ENCODE measurements around the gene METRN. TPM values are rescaled to one million over a fixed set of nuclear protein-coding genes. Genes with fewer than 3 reads are reported as not detected.

The METRN gene
- total RNA-seq, 1 donor from 2014 or later, result 116 TPM

- no peak overlapping the region for H3K4me3 ChIP-seq (ENCODE audit: low read depth, low read length)
- no peaks in the 10 kb centered on the region for H3K36me3 ChIP-seq (ENCODE audit: control insufficient read depth, insufficient read depth, low read length)
- TF ChIP-seq CTCF (IDR thresholded peaks at IDR 0.05; ENCODE audit: insufficient read depth, low read length, poor library complexity, severe bottlenecking), result no peak
- H3K27me3 ChIP-seq (ENCODE audit: control insufficient read depth, insufficient read depth, low read length), result peaks cover 92% of the 10 kb centered on the region
- no peak for DNase-seq (ENCODE audit: low read depth)
Observed at GRCh38 chr16:703406-703805, 11.5 kb upstream of the METRN start.

GRCh38 chr16:704047-704446, 10.9 kb upstream of the METRN start:
- no peak overlapping the region for H3K4me3 ChIP-seq (ENCODE audit: low read depth, low read length)
- TF ChIP-seq CTCF (IDR thresholded peaks at IDR 0.05; ENCODE audit: insufficient read depth, low read length, poor library complexity, severe bottlenecking), result no peak
- DNase-seq (ENCODE audit: low read depth), result no peak
- H3K27me3 ChIP-seq (ENCODE audit: control insufficient read depth, insufficient read depth, low read length), result peaks cover 95% of the 10 kb centered on the region
- H3K36me3 ChIP-seq (ENCODE audit: control insufficient read depth, insufficient read depth, low read length), result no peaks in the 10 kb centered on the region

- no peak for TF ChIP-seq CTCF (IDR thresholded peaks at IDR 0.05; ENCODE audit: insufficient read depth, low read length, poor library complexity, severe bottlenecking)
- H3K27me3 ChIP-seq (ENCODE audit: control insufficient read depth, insufficient read depth, low read length), result peaks cover 95% of the 10 kb centered on the region
Observed at GRCh38 chr16:704552-705380, 10.2 kb upstream of the METRN start.

GRCh38 chr16:705431-706188, 9.3 kb upstream of the METRN start, which contains the start of gene FBXL16:
TSS of gene FBXL16 (minus strand) at chr16:705801. CDS start at chr16:697405, 8,396 bp downstream.
- no peak for DNase-seq (ENCODE audit: low read depth)
- peaks cover 95% of the 10 kb centered on the region for H3K27me3 ChIP-seq (ENCODE audit: control insufficient read depth, insufficient read depth, low read length)
- no peak within 1 kb of the TSS for H3K4me3 ChIP-seq (ENCODE audit: low read depth, low read length)
- no peaks in the 10 kb centered on the region for H3K36me3 ChIP-seq (ENCODE audit: control insufficient read depth, insufficient read depth, low read length)
- no peak for TF ChIP-seq CTCF (IDR thresholded peaks at IDR 0.05; ENCODE audit: insufficient read depth, low read length, poor library complexity, severe bottlenecking)

More at GRCh38 chr16:704552-705380, 10.2 kb upstream of the METRN start:
- no peak for DNase-seq (ENCODE audit: low read depth)
- Histone ChIP-seq H3K4me3 (ENCODE audit: low read depth, low read length) (no peak overlapping the region), H3K36me3 (ENCODE audit: control insufficient read depth, insufficient read depth, low read length) (no peaks in the 10 kb centered on the region)

- TF ChIP-seq CTCF (IDR thresholded peaks at IDR 0.05; ENCODE audit: insufficient read depth, low read length, poor library complexity, severe bottlenecking), result no peak
- H3K27me3 ChIP-seq (ENCODE audit: control insufficient read depth, insufficient read depth, low read length), result peaks cover 95% of the 10 kb centered on the region
- DNase-seq (ENCODE audit: low read depth), result no peak
- no peak overlapping the region for H3K4me3 ChIP-seq (ENCODE audit: low read depth, low read length)
- H3K36me3 ChIP-seq (ENCODE audit: control insufficient read depth, insufficient read depth, low read length), result no peaks in the 10 kb centered on the region
Observed at GRCh38 chr16:706189-707061, 8.5 kb upstream of the METRN start.
